Neutrophil (primary cell): ENCODE measurements around the gene KLHL36.

Source experiments
- H3K27ac ChIP-seq: fragments of 200-600 bp; sonication (generic); 2 replicates; pipeline ENCODE4 v1.5.1; 2016; ENCODE audit warnings: mild to moderate bottlenecking, moderate library complexity
- H3K27me3 ChIP-seq: fragments of 200-600 bp; sonication (generic); 2 replicates; pipeline ENCODE4 v1.6.0; 2016; ENCODE audit warnings: mild to moderate bottlenecking
- H3K36me3 ChIP-seq: fragments of 200-600 bp; sonication (generic); 2 replicates; pipeline ENCODE4 v1.5.1; 2017
- H3K4me1 ChIP-seq, 2 experiments: fragments of 200-600 bp in 1 of 2; sonication (generic) in 1 of 2; 1 replicate in 1 of 2; 2 replicates in 1 of 2; pipeline versions ENCODE4 v1.5.1 to v1.6.1; 2013 to 2016; ENCODE audit warnings: low read depth in 1 of 2, low read length in 1 of 2, mild to moderate bottlenecking in 1 of 2, moderate library complexity in 1 of 2; ENCODE audit not compliant: control insufficient read depth in 1 of 2, insufficient read depth in 1 of 2
- H3K4me3 ChIP-seq, 2 experiments: fragments of 200-600 bp in 1 of 2; sonication (generic) in 1 of 2; 1 replicate in 1 of 2; 2 replicates in 1 of 2; pipeline ENCODE4 v1.5.1; 2013 to 2016; ENCODE audit warnings: low read depth in 1 of 2, low read length in 1 of 2, mild to moderate bottlenecking in 1 of 2, moderate library complexity in 1 of 2
- H3K9me3 ChIP-seq: fragments of 200-600 bp; sonication (generic); 2 replicates; pipeline ENCODE4 v1.5.1; 2016
- CTCF ChIP-seq: fragments of 200-600 bp; sonication (generic); IDR thresholded peaks from 2 replicates; pipeline ENCODE4 v1.5.1; 2016; ENCODE audit warnings: antibody characterized with exemption

KLHL36 gene

GRCh38 chr16:84608282-84608681 lies 40.0 kb upstream of the KLHL36 start:
- H3K4me3 ChIP-seq, result peak overlapping the region; percentile 56 to 60
- peaks cover 61% of the 10 kb centered on the region for H3K36me3 ChIP-seq
- no peak for TF ChIP-seq CTCF
- no peaks in the 10 kb centered on the region for H3K9me3 ChIP-seq
- no peaks in the 10 kb centered on the region for H3K27me3 ChIP-seq
- H3K27ac ChIP-seq, result peak overlapping the region; percentile 93
- H3K4me1 ChIP-seq, result peaks cover 94 to 99% of the 10 kb centered on the region in 2 experiments

- Histone ChIP-seq H3K36me3 (peaks cover 74% of the 10 kb centered on the region), H3K27ac (peak overlapping the region; percentile 93), H3K4me3 (peak overlapping the region; percentile 56 to 60), H3K9me3 (no peaks in the 10 kb centered on the region), H3K4me1 (peaks cover 97 to 99% of the 10 kb centered on the region in 2 experiments), H3K27me3 (no peaks in the 10 kb centered on the region)
- TF ChIP-seq CTCF, result no peak
These were observed 38.6 kb upstream of the KLHL36 start for GRCh38 chr16:84609563-84610177.

- TF ChIP-seq CTCF, result no peak
- Histone ChIP-seq H3K4me1 (peaks cover 97 to 99% of the 10 kb centered on the region in 2 experiments), H3K36me3 (peaks cover 77% of the 10 kb centered on the region), H3K4me3 (peak overlapping the region; percentile 23 to 60), H3K9me3 (no peaks in the 10 kb centered on the region), H3K27me3 (no peaks in the 10 kb centered on the region), H3K27ac (peak overlapping the region; percentile 93)
These were observed 37.9 kb upstream of the KLHL36 start for GRCh38 chr16:84610376-84610775.

GRCh38 chr16:84611041-84611440 lies 37.3 kb upstream of the KLHL36 start:
- H3K27ac ChIP-seq, result peak overlapping the region; percentile 93
- peaks cover 80% of the 10 kb centered on the region for H3K36me3 ChIP-seq
- H3K9me3 ChIP-seq, result no peaks in the 10 kb centered on the region
- TF ChIP-seq CTCF, result no peak
- H3K4me1 ChIP-seq, result peaks cover 97 to 99% of the 10 kb centered on the region in 2 experiments
- H3K4me3 ChIP-seq, result no peak overlapping the region
- no peaks in the 10 kb centered on the region for H3K27me3 ChIP-seq

GRCh38 chr16:84612686-84613085 lies 35.6 kb upstream of the KLHL36 start:
- Histone ChIP-seq H3K4me3 (no peak overlapping the region), H3K27ac (peak overlapping the region; percentile 93), H3K27me3 (no peaks in the 10 kb centered on the region), H3K4me1 (peaks cover 84 to 91% of the 10 kb centered on the region in 2 experiments), H3K36me3 (peaks cover 72% of the 10 kb centered on the region), H3K9me3 (no peaks in the 10 kb centered on the region)
- TF ChIP-seq CTCF, result no peak
